ENCODE data around the gene DOC2B.
"Not testable (repeated sequence)": the region's sequence is repeated elsewhere in the genome, so short reads cannot be mapped to it uniquely, and the experiment has no call there.

The DOC2B gene

GRCh38 chr17:181245-182049 is at the start of gene DOC2B:
TSS of gene DOC2B (minus strand) at chr17:181650. CDS start at chr17:181479, 171 bp downstream.
- DNase-seq: no peak

DNA sequence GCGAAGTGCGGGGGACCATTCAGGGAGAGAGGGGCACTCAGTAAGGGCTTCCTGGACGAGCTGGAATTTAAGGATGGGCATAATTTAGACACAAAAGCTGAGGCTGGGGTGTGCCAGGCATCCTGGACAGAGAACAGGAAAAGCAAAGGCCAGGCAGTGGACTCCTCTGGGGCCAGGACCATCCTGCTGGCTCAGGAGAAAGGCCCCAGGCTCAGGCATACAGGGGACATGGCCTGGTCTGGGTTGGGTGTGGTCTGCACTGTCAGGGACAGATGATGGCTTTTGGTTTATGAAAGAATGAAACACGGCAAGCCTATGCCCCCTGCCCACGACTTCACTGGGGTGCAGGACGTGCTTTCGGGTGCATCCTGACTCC is 48.9 kb upstream of the DOC2B start:
- DNase-seq: no peak

GRCh38 chr17:229709-230394 is 48.4 kb upstream of the DOC2B start:
- DNase-seq: no peak

DNA sequence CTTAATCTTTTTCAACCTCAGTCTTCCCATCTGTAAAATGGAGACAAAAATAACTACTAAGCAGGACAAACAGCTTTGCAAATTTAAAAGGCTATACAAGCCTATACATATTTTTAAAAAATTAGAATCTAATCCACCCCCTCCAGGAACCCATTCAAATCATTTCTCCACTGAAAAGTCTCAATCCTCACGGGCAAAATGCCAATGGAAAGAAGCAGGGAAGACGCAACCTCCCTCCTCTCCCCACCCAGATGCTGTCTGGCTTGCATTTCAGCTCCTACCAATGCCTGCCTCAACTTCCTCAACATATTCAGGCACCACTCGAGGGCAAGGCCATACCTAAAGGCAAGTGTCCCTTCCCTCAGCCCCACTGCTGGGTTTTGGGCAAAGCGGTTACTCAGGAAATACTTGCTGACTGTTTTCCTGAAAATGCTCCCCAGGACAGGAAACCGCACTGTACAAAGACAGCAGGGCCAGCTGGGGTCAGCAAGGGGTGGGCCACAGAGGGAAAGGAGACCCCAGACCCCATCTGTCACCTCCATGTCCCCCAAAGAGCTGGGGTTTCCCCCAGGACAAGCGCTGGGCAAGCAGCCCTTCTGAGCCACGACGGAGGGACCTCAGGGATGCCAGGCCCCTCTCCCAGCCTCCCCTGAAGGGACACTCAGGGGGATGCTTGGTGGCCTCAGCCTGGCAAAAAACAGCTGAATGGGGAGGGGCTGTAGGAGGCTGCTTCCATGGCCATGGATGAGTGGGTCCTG is 47.7 kb upstream of the DOC2B start:
- DNase-seq: no peak

- no peak for DNase-seq
Observed at GRCh38 chr17:227946-228615, 46.6 kb upstream of the DOC2B start.

- no peak for DNase-seq
Observed at GRCh38 chr17:227078-227945, 45.9 kb upstream of the DOC2B start.

DNA sequence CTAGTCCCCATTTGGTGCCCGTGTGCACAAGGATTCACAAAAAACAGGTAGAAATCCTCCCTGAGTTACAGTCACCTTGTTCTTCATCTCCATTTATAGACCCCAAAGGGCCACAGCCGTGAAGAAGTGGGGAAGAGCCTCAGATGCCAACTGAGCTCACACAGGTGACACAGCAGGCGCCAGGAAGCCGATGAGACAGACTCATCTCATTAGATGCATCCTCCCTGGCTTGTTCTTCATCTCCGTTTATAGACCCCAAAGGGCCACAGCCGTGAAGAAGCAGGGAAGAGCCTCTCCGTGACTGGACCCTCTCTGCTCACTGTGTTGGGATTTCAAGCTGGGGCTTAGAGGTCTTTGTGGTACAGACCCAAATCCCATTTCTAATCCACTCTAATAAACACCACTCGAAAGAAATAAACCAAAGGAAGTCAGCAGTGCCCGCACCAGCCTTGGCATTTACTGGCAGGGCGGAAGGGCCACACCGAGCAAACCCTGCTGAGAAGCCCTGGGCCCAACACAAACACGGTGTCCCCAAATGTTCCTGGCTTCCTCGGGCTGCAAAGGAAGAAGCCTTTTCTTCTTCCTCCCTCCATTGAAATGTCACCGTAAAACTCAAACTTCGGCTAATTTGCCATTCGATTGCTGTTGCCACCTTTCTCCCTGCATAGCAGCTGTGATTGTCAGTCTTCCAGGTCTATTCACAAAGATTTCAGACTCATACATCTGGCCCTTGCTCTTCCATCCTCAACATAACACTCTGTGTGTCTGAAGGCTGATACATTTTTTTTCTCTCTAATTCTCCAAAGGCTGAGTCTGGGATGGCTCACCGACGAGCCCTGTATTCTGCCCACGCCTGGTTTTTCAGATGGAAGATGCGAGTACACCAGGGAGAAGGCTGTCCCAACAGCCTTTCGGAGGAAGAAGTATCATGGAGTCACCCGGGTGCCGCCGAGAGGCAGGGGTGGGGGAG is 44.9 kb upstream of the DOC2B start:
- no peak for DNase-seq

DNA sequence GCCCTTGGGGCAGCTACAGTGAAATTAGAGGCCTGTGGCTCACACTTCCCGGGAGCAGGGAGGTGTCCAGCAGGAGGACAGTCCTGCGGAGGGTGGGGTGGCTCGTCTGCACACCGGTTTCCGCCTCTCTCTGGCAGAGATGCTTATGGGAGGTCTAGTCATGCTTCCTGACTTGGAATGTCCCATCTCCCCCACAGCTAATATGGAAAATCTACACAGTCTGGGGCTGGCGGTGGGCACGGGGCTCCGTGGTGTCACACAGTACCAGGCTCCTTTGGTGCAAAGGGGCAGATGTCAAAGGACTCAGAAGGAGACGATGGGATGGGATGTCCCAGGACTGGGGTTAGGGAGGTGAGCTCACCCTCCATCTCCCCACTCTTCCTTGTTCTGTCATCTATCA is 44.1 kb upstream of the DOC2B start:
- no peak for DNase-seq

DNA sequence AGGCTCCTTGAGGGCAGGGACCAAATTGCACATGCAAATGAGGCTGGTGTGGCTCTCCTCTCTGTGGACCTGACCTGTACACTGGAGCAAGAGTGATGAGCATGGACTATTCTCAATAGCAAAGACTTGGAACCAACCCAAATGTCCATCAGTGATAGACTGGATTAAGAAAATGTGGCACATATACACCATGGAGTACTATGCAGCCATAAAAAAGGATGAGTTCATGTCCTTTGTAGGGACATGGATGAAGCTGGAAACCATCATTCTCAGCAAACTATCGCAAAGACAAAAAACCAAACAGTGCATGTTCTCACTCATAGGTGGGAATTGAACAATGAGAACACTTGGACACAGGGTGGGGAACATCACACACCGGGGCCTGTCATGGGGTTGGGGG is 43.1 kb upstream of the DOC2B start:
- DNase-seq: not testable (repeated sequence)

DNA sequence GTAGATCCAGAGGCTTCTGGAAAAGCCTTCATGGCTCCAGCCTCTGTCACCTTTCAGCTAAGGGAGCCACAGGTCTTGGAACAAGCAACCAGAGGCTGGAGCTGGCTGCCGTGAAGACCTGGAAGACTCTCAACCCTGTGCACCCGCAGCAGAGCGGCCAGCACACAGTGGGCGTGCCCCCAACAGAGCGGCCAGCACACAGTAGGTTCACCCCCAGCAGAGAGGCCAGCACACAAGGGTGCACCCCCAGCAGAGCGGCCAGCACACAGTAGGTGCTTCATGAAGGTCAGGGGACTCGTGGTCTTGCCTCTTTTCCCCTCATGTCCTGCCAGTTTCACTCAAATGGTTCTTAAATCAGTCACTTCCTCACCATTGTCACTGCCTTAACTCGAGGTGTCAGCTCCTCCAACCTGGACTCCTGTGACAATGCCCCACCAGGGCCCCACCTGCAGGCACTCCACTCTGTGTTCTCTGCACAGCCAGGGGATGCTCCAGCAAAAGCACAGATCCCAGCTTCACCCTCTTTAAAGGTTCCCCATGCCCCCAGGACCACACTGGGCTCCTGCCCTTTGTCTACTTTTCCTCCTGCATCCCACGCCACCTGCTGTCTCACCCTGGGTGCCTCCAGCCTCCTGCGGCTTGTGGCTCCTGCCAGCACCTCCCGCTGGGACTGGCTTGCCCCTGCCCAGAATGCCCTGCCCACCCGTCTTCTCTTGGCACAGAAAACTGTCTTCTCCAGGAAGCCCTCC is 42.4 kb upstream of the DOC2B start:
- no peak for DNase-seq

DNA sequence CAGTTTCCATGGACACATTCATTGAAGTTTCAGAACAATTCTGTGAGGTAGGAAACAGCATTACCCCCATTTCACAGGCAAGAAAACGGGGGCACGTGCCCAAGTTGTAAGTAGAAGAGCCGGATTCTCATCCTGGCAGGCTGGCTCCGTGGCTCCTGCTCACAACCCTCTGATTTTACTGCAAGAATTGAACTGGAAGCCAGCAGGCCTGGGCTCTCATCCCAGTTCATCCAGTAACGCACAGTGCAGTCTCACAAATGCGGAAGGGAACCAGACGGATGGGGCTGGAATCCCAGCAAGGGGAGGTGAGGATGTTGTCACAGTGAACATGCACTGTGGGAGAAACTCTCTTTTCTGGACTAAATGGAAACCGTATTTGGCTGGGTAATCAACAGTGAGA is 40.7 kb upstream of the DOC2B start:
- DNase-seq: no peak

DNA sequence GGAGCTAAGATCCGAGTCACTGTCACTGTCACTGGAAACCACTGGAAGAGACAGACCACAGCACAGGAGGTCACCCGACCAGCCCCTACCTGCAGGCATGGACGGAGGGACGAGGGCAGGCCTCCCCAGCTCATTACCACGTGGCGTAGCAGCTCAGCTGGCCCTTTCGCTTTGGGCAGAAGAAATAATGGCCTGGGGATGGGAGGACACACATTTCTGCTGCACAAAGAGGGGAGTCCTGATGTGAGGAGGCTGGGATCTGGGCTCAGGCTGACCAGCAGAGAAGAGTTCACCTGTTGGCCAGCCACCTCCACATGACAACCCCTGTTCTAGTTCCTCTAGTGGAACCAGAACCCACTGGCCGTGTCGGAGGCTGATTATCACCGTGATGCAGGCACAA is 38.2 kb upstream of the DOC2B start:
- DNase-seq: no peak

DNA sequence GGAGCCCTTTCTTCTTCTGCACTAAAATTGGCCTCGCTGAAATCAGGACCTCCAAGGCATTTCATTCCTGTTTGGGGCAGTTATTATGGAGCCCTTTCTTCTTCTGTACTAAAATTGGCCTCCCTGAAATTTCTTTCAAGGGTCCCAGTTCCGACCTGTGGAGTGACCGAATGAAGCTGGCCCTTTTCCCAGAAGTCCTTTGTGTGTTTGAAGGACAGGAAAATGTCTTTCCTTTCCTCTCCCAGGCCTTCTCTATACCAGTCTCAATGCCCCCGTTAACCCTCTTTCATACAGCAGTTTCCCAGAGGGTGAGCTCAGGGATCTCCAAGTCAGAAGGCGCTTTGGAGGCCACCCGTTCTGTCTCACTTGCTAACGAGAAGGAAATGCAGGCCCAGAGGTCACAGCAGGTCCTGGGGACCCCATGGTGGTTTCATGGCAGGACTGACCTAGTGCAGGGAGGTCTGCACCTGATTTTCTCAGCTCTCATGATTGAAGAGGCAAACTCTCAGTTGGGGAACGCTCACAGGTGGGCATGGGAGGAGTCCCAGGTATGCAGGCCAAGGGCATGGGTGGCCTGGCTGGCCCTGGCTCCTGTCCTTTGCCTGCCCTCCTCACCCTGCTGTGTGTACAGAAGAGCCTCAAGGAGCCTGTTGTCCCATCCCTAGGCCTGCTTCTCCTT is 37.1 kb upstream of the DOC2B start:
- DNase-seq: no peak

DNA sequence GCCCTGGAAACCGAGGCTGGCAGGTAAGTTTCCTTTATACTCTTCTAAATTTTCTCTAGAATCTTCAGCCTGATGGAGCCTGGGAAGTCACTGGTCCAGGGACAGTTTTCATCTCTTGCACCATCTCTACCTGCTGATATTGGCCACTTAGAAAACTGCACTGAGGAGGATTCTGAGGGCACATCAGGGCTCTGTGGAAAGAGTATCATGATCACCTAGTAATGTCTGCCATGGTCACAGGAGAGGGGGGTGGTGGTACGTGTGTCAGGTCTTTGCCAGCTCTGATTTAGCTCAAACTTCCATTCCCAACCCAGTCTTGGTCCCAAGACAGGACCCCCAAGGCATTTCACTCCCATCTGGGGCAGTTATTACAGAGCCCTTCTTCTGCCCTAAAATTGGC is 35.2 kb upstream of the DOC2B start:
- no peak for DNase-seq

GRCh38 chr17:215563-216478 is 34.4 kb upstream of the DOC2B start:
- DNase-seq: not testable (repeated sequence)

GRCh38 chr17:214881-215331 is 33.5 kb upstream of the DOC2B start:
- DNase-seq: no peak

- no peak for DNase-seq
Observed at GRCh38 chr17:213286-214105, 32.0 kb upstream of the DOC2B start.

Measured in MV-4-11 (cell line).